Colonic mucosa (tissue), 4 donors: ENCODE results near the gene BRD4. TPM values are rescaled to one million over a fixed set of nuclear protein-coding genes. Genes with fewer than 3 reads are reported as not detected.

Source experiments
- DNase-seq: peaks from one replicate; pipeline ENCODE4 v3.0.0-alpha.2; 2020
- H3K27ac ChIP-seq: fragments of 200-600 bp; one replicate; pipeline ENCODE4 v1.8.0; 2021
- H3K27me3 ChIP-seq: fragments of 200-600 bp; one replicate; pipeline ENCODE4 v1.8.0; 2021
- H3K36me3 ChIP-seq: fragments of 200-600 bp; one replicate; pipeline ENCODE4 v1.8.0; 2021
- H3K4me1 ChIP-seq: fragments of 200-600 bp; one replicate; pipeline ENCODE4 v1.8.0; 2021; ENCODE audit warnings: mild to moderate bottlenecking
- H3K4me3 ChIP-seq: fragments of 200-600 bp; one replicate; pipeline ENCODE4 v1.8.0; 2021
- H3K9ac ChIP-seq, 2 donors: one replicate each; pipeline ENCODE4 v1.7.0; 2013; ENCODE audit warnings: control low read depth in 2 of 2, low read depth in 2 of 2, low read length in 2 of 2
- H3K9me3 ChIP-seq: fragments of 200-600 bp; one replicate; pipeline ENCODE4 v1.8.0; 2021
- CTCF ChIP-seq: fragments of 200-600 bp; IDR thresholded peaks from one replicate; pipeline ENCODE4 v1.8.0; 2022; ENCODE audit warnings: antibody characterized with exemption, mild to moderate bottlenecking
- intact Hi-C: fragments of 100-400 bp; cut with DNase I; formaldehyde crosslinking; loops from one replicate; pipeline ENCODE4 v1.14.1; 2022
- total RNA-seq, 2 donors: library from RNA; stranded (reverse); fragmentation: NEBNext Ultra II Directional in 1 of 2; extraction: Animal tissue kit (Norgen Biotek cat#: 25700) in 1 of 2; gene quantifications; one replicate each; pipeline ENCODE4 v1.2.1, GENCODE V29; 2021
- donor health status: healthy.
- donor health status: DM: no; HTN: no; CAD: no.
- donor health status: DM: no; HTN: no; CAD: no.

BRD4 gene
- total RNA-seq, 2 donors from 2014 or later, result 67.2 to 82.7 TPM

GRCh38 chr19:15305582-15306334, 26.6 kb downstream of the BRD4 start:
- Histone ChIP-seq H3K36me3 (no peaks in the 10 kb centered on the region), H3K9me3 (no peaks in the 10 kb centered on the region), H3K4me3 (no peak overlapping the region), H3K9ac (no peak overlapping the region), H3K27me3 (no peaks in the 10 kb centered on the region), H3K27ac (no peak overlapping the region), H3K4me1 (peaks cover 17% of the 10 kb centered on the region)
- no peak for TF ChIP-seq CTCF
- no peak for DNase-seq
- intact Hi-C loops, result no loop called here

GRCh38 chr19:15304140-15304705, 28.1 kb downstream of the BRD4 start:
- Histone ChIP-seq H3K27ac (no peak overlapping the region), H3K9ac (no peak overlapping the region), H3K36me3 (no peaks in the 10 kb centered on the region), H3K9me3 (no peaks in the 10 kb centered on the region), H3K27me3 (no peaks in the 10 kb centered on the region), H3K4me1 (peaks cover 17% of the 10 kb centered on the region), H3K4me3 (no peak overlapping the region)
- no peak for TF ChIP-seq CTCF
- intact Hi-C loops, result no loop called here
- no peak for DNase-seq

- no peak for TF ChIP-seq CTCF
- Histone ChIP-seq H3K4me3 (no peak overlapping the region), H3K27ac (peak overlapping the region; percentile 11), H3K4me1 (peaks cover 17% of the 10 kb centered on the region), H3K9me3 (no peaks in the 10 kb centered on the region), H3K36me3 (no peaks in the 10 kb centered on the region), H3K27me3 (no peaks in the 10 kb centered on the region), H3K9ac (no peak overlapping the region)
- DNase-seq, result no peak
- intact Hi-C loops, result no loop called here
Observed at GRCh38 chr19:15303105-15303780, 29.1 kb downstream of the BRD4 start.

GRCh38 chr19:15300533-15301197, 31.7 kb downstream of the BRD4 start:
- Histone ChIP-seq H3K4me1 (peaks cover 31% of the 10 kb centered on the region), H3K4me3 (no peak overlapping the region), H3K36me3 (no peaks in the 10 kb centered on the region), H3K9ac (no peak overlapping the region), H3K27me3 (no peaks in the 10 kb centered on the region), H3K27ac (no peak overlapping the region), H3K9me3 (no peaks in the 10 kb centered on the region)
- no peak for DNase-seq
- intact Hi-C loops, result no loop called here
- TF ChIP-seq CTCF, result no peak

DNA sequence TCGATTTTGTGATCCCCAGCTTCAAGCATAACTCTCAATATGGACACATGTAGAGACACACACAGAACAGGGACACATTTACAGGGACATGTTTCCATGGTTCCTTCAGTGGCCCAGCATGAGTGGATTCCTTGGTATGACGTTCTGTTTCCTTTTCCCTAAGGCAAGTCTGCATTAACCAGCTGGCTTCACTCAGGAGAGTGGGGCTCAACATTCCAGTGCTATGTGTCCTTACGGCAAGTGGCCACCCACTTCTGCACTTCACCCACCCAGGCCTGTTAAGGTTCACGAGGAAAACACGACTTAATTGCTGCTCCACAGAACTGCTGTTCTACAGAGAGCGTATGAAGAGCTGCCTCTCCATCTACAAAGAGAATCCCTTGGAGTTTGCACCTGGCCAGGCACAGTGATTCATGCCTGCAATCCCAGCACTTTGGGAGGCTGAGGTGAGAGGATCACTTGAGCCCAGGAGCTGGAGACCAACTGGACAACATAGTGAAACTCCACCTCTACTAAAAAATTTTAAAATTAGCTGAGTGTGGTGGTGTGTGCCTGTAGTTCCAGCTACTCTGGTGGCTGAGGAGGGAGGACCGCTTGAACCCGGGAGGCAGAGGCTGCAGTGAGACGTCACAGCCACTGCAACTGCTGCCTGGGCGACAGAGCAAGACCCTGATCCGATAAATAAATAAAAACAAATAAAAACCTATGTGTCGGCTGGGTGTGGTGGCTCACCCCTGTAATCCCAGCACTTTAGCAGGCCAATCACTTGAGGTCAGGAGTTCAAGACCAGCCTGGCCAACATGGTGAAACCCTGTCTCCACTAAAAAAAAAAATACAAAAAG, 32.5 kb downstream of the BRD4 start:
- Histone ChIP-seq H3K9ac (no peak overlapping the region), H3K27ac (no peak overlapping the region), H3K36me3 (no peaks in the 10 kb centered on the region), H3K9me3 (no peaks in the 10 kb centered on the region), H3K4me1 (peaks cover 31% of the 10 kb centered on the region), H3K27me3 (no peaks in the 10 kb centered on the region), H3K4me3 (no peak overlapping the region)
- intact Hi-C loops, result no loop called here
- TF ChIP-seq CTCF, result no peak
- no peak for DNase-seq
